ENCODE results near the gene FERMT3. TPM values are rescaled to one million over a fixed set of nuclear protein-coding genes. Genes with fewer than 3 reads are reported as not detected.

FERMT3 gene
- total RNA-seq, 4 donors from 2014 or later, result 23.5 to 97.6 (median 42.2) TPM

GRCh38 chr11:64223001-64223651 is 16.6 kb downstream of the FERMT3 start:
- TF ChIP-seq, protein P1, sequence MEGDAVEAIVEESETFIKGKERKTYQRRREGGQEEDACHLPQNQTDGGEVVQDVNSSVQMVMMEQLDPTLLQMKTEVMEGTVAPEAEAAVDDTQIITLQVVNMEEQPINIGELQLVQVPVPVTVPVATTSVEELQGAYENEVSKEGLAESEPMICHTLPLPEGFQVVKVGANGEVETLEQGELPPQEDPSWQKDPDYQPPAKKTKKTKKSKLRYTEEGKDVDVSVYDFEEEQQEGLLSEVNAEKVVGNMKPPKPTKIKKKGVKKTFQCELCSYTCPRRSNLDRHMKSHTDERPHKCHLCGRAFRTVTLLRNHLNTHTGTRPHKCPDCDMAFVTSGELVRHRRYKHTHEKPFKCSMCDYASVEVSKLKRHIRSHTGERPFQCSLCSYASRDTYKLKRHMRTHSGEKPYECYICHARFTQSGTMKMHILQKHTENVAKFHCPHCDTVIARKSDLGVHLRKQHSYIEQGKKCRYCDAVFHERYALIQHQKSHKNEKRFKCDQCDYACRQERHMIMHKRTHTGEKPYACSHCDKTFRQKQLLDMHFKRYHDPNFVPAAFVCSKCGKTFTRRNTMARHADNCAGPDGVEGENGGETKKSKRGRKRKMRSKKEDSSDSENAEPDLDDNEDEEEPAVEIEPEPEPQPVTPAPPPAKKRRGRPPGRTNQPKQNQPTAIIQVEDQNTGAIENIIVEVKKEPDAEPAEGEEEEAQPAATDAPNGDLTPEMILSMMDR (IDR thresholded peaks at IDR 0.05; ENCODE audit: low read depth), result no peak

GRCh38 chr11:64224151-64224890 is 17.8 kb downstream of the FERMT3 start:
- TF ChIP-seq, protein P1 (IDR thresholded peaks at IDR 0.05; ENCODE audit: low read depth), result no peak

GRCh38 chr11:64224891-64225607 is 18.5 kb downstream of the FERMT3 start:
- TF ChIP-seq, protein P1 (IDR thresholded peaks at IDR 0.05; ENCODE audit: low read depth), result no peak

DNA sequence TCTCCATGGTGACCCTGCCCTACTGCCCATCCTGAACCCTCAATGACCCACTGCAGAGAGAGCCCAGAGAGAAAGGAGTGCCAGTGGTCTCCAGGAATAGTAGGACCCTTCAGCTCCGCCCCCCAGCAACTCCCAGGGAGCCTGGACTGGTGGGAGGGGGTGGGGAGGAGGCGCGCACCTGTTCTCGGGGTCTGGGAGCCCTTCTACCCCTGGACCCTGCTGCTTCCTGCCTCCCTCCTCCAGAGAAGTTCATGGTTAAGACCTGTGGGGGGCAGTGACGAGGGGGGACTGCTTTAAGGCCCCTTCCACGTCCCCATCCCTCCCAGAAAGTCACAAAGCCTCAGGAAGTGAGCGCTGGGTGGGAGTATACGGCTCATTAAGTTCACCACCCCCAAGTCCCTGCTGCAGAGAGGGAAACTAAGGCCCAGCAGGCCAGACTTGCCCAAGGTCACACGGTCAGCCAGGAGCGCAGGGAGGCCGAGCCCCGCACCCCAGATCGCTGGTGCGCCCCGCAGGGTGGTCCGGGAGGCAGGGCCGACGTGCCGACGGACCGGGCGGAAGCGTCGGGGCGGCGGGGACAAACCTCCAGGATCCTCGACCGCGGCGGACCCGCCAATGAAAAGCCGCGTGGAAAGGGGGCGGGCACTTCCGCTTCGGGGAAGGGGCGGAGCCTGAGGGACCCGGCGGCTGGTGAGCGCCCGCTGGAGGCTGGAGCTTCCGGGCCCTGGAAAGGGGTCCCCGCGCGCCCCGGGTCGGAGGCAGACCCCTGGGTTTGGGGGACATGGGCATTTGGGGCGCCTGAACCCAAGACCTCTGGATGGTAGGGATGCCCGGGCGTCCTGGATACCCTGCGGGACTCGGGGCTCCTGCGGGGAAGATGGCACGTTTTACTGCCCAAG is 19.3 kb downstream of the FERMT3 start, which contains the start of the genes NUDT22 and TRPT1:
TSS of gene NUDT22 (plus strand) at position 667 of the 899 bp plus-strand sequence. CDS start 379 bp downstream, outside the sequence.
TSS of gene TRPT1 (minus strand) at position 579 of the 899 bp plus-strand sequence. CDS start at position 253, 326 bp downstream.
- TF ChIP-seq, protein P1 (IDR thresholded peaks at IDR 0.05; ENCODE audit: low read depth), result no peak

DNA sequence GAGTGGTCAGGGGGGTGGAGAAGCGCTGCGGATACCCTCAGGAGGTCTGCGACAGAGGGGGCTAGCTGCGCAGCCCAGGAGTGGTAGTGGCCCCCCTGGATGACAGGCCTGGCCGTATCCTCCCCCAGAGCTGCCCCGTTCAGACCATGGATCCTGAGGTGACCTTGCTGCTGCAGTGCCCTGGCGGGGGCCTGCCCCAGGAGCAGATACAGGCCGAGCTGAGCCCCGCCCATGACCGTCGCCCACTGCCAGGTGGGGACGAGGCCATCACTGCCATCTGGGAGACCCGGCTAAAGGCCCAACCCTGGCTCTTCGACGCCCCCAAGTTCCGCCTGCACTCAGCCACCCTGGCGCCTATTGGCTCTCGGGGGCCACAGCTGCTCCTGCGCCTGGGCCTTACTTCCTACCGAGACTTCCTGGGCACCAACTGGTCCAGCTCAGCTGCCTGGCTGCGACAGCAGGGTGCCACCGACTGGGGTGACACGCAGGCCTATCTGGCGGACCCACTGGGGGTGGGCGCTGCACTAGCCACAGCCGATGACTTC is 20.1 kb downstream of the FERMT3 start:
- TF ChIP-seq, protein P1 (IDR thresholded peaks at IDR 0.05; ENCODE audit: low read depth), result no peak

DNA sequence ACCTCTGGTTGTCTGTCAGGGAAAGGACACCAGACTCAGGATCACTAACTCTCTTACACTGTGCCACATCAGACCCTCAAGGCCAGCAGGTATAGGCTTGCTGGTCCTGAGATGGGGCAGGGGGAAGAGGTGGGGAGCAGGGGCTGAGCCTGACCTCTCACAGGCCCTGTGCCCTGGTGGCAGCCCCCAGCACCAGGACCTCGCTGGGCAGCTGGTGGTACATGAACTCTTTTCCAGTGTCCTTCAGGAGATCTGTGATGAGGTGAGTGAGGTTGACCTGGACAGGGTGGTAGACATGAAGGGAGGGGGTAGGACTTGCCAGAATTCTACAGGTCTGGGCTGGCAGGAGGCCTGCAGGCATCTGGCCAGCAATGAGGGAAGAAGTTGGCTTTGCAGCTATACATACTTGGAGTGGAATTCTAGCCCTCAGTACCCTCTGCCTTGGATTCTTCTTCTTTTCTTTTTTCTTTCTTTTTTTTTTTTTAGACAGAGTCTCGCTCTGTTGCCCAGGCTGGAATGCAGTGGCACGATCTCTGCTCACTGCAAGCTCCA is 21.0 kb downstream of the FERMT3 start:
- TF ChIP-seq, protein P1 (IDR thresholded peaks at IDR 0.05; ENCODE audit: low read depth), result no peak

All from subcutaneous adipose tissue (tissue), 4 donors.